GM21360 (cell line): ENCODE results near the gene CCDC88B.
"Not testable (repeated sequence)": the region's sequence is repeated elsewhere in the genome, so short reads cannot be mapped to it uniquely, and the experiment has no call there.

Experiments
- ATAC-seq: cut with Tn5 transposase; IDR thresholded peaks from one replicate; pipeline ENCODE4 v1.9.1; 2021; ENCODE audit warnings: mild to moderate bottlenecking, moderate library complexity; ENCODE audit not compliant: unreplicated experiment

Gene CCDC88B

GRCh38 chr11:64305075-64305690, 34.8 kb upstream of the CCDC88B start, which contains the start of gene ESRRA:
TSS of gene ESRRA (plus strand) at chr11:64305524. CDS start at chr11:64307180, 1,656 bp downstream.
- ATAC-seq = peak; percentile 61

- peak; percentile 19 for ATAC-seq
These were observed 34.1 kb upstream of the CCDC88B start for GRCh38 chr11:64305691-64306562.

GRCh38 chr11:64306563-64306875, 33.5 kb upstream of the CCDC88B start:
- ATAC-seq = no peak

GRCh38 chr11:64306876-64307622, 33.0 kb upstream of the CCDC88B start:
- no peak for ATAC-seq

- not testable (repeated sequence) for ATAC-seq
These were observed 32.2 kb upstream of the CCDC88B start for GRCh38 chr11:64307795-64308194.

DNA sequence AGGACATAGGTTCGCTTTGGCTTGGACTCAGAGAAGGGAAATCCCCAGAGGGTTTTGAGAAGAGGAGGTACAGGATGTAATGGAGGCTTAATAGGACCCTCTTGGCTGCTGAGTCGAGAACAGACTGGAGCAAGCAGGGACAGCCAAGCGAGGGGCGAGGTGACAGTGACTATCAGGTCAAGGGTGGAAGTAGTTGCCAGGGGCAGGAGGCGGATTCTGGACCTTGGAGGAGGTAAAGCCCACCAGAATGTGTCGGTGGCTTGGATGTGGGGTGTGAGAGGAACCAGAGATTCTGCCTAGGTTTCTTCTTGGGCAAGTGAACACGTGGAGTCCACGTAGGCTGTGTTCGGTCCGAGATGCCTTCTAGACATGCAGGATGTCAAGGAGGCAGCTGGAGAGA, 27.1 kb upstream of the CCDC88B start:
- ATAC-seq = no peak

DNA sequence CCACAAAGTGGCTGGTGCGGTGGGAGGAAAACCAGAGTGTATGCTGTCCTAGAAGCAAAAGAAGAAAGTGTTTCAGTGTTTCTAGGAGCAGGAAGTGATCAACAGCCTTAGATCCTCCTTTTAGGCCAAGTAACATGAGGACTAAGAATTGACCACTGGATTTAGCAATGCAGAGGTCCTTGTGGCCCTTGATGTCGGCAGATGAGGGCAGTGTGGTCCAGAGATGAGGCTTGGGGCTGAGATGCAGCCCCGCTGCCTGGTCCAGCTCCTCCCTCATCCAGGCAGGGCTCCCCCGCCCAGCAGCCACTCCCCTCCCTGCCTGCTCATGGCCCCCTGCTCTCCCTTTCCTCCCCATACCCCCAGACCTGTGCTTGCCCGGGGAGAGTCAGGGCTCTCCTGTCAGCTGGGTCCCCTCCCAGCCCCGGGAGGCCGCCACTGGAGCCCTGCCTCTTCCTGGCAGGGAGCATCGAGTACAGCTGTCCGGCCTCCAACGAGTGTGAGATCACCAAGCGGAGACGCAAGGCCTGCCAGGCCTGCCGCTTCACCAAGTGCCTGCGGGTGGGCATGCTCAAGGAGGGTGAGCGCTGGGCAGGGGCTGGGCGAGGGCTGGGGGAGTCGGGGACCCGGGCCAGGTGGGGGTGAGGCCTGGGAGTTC, 26.4 kb upstream of the CCDC88B start:
- no peak for ATAC-seq

- ATAC-seq = no peak
These were observed 25.7 kb upstream of the CCDC88B start for GRCh38 chr11:64314146-64314804.

DNA sequence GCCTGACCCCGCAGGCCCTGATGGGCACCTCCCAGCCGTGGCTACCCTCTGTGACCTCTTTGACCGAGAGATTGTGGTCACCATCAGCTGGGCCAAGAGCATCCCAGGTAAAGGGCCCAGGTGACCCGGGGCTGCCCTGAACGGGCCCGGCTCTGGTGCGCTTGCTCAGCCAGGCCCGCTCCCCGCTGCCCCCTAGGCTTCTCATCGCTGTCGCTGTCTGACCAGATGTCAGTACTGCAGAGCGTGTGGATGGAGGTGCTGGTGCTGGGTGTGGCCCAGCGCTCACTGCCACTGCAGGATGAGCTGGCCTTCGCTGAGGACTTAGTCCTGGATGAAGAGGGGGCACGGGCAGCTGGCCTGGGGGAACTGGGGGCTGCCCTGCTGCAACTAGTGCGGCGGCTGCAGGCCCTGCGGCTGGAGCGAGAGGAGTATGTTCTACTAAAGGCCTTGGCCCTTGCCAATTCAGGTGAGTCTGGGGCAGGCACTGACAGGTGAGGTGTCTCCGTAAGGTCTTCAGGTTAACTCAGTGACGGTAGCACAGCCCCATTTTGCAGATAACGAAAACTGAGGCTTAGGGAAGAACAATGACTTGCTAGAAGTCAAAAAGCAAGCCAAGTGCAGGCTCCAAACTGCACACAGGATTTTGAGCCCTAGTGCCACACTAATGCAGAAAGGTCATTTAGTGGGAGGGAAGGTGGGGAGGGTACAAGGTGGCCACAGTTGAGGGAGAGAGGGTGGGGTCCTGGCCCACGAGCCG, 25.0 kb upstream of the CCDC88B start:
- no peak for ATAC-seq

DNA sequence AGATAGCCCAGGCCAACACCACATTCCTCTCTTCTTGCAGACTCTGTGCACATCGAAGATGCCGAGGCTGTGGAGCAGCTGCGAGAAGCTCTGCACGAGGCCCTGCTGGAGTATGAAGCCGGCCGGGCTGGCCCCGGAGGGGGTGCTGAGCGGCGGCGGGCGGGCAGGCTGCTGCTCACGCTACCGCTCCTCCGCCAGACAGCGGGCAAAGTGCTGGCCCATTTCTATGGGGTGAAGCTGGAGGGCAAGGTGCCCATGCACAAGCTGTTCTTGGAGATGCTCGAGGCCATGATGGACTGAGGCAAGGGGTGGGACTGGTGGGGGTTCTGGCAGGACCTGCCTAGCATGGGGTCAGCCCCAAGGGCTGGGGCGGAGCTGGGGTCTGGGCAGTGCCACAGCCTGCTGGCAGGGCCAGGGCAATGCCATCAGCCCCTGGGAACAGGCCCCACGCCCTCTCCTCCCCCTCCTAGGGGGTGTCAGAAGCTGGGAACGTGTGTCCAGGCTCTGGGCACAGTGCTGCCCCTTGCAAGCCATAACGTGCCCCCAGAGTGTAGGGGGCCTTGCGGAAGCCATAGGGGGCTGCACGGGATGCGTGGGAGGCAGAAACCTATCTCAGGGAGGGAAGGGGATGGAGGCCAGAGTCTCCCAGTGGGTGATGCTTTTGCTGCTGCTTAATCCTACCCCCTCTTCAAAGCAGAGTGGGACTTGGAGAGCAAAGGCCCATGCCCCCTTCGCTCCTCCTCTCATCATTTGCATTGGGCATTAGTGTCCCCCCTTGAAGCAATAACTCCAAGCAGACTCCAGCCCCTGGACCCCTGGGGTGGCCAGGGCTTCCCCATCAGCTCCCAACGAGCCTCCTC, 24.1 kb upstream of the CCDC88B start:
- not testable (repeated sequence) for ATAC-seq

DNA sequence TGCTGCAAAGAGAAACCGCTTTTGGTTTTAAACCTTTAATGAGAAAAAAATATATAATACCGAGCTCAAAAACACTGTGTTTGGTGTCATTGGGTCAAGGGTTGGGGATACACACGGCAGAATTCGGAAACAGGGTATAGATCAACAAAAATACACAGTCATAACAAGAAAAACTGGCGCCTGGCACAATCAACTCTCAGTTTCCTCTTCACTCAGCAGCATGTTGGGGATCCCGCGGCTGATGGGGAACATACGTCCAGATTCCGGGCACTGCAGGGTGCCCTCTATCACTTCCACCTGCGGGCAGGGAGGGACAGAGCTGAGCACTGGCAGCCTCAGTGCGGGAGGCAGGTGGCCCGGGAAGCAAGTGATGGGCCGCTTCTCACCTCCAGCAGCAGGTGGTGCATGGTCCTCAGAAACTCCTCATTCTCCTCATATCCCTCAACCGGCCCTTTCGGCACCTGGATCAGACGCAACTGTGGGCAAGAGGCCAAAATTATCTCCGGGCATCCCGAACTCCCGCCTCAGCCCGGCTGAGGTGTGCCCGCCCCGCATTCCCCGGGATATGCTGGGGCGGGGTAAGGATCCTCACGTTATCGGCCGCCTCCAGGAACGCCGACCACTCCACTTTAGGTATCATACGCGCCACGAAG, 23.2 kb upstream of the CCDC88B start:
- peak; percentile 22 for ATAC-seq

GRCh38 chr11:64317325-64317960, 22.6 kb upstream of the CCDC88B start, which contains the start of gene TRMT112:
TSS of gene TRMT112 (minus strand) at chr11:64317559. CDS start at chr11:64317526, 33 bp downstream.
- ATAC-seq = peak; percentile 49

- peak; percentile 58 for ATAC-seq
These were observed 21.8 kb upstream of the CCDC88B start, which contains the start of gene PRDX5 for GRCh38 chr11:64317961-64318765. TSS of gene PRDX5 (plus strand) at chr11:64318121. CDS start at chr11:64318216, 95 bp downstream.

- no peak for ATAC-seq
These were observed 20.9 kb upstream of the CCDC88B start for GRCh38 chr11:64318766-64319761.

- no peak for ATAC-seq
These were observed 19.4 kb upstream of the CCDC88B start for GRCh38 chr11:64320556-64320955.

- no peak for ATAC-seq
These were observed 19.0 kb upstream of the CCDC88B start for GRCh38 chr11:64321026-64321425.
